ENCODE results near the gene SMPD2. TPM values are rescaled to one million over a fixed set of nuclear protein-coding genes. Genes with fewer than 3 reads are reported as not detected.

The SMPD2 gene
- polyA plus RNA-seq, 1 experiment: 4.5 TPM

- peak; percentile 61 for DNase-seq (ENCODE audit: low read depth, low spot score)
- TF ChIP-seq CTCF (IDR thresholded peaks at IDR 0.05; ENCODE audit: low read depth, low read length): no peak
- H3K4me3 ChIP-seq (ENCODE audit: low read depth, low read length): peak within 1 kb of the TSS; percentile 63
- peaks cover 9% of the 10 kb centered on the region for H3K27me3 ChIP-seq (ENCODE audit: control insufficient read depth, insufficient read depth, low read length)
- no peaks in the 10 kb centered on the region; the same call in 1 of the 2 replicates for H3K9me3 ChIP-seq (ENCODE audit: control insufficient read depth, insufficient read depth, low read length)
- no peak within 1 kb of the TSS for H3K27ac ChIP-seq (ENCODE audit: low read depth, low read length)
- ChIA-PET POLR2A (interaction anchor here (1.0 to 1.3 kb wide), 2 partner anchors 42 to 101 kb away, joined by 4 to 5 read pairs; partner anchors contain the start of gene CD164), CTCF (interaction anchor here (0.8 to 0.9 kb wide), 2 partner anchors 9 to 100 kb away, joined by 3 read pairs; no protein-coding TSS in a partner anchor)
These were observed 42.6 kb downstream of the SMPD2 start, which contains the start of gene ZBTB24 for GRCh38 chr6:109482905-109483734. Gene ZBTB24 (minus strand): TSS chr6:109483219. CDS start chr6:109482026, 1,193 bp downstream.

- POLR2A ChIA-PET: no interaction called here
These were observed 43.2 kb downstream of the SMPD2 start for GRCh38 chr6:109483735-109484057.

GRCh38 chr6:109484122-109484521 is 43.6 kb downstream of the SMPD2 start:
- ChIA-PET CTCF (interaction anchor here (0.6 kb wide), 1 partner anchor 1434 kb away, joined by 4 read pairs; no protein-coding TSS in a partner anchor), POLR2A (no interaction called here)
- Histone ChIP-seq H3K9me3 (ENCODE audit: control insufficient read depth, insufficient read depth, low read length) (no peaks in the 10 kb centered on the region; the same call in 1 of the 2 replicates), H3K27me3 (ENCODE audit: control insufficient read depth, insufficient read depth, low read length) (peaks cover 9% of the 10 kb centered on the region), H3K4me3 (ENCODE audit: low read depth, low read length) (no peak overlapping the region; the same call in 1 of the 2 replicates), H3K27ac (ENCODE audit: low read depth, low read length) (no peak overlapping the region)
- no peak for TF ChIP-seq CTCF (IDR thresholded peaks at IDR 0.05; ENCODE audit: low read depth, low read length)
- no peak for DNase-seq (ENCODE audit: low read depth, low spot score)

More at GRCh38 chr6:109483735-109484057, 43.2 kb downstream of the SMPD2 start:
- H3K27me3 ChIP-seq (ENCODE audit: control insufficient read depth, insufficient read depth, low read length): peaks cover 9% of the 10 kb centered on the region
- no peak overlapping the region for H3K27ac ChIP-seq (ENCODE audit: low read depth, low read length)
- no peak for DNase-seq (ENCODE audit: low read depth, low spot score)
- CTCF ChIA-PET: no interaction called here
- no peak for TF ChIP-seq CTCF (IDR thresholded peaks at IDR 0.05; ENCODE audit: low read depth, low read length)
- H3K4me3 ChIP-seq (ENCODE audit: low read depth, low read length): peak overlapping the region; percentile 63
- H3K9me3 ChIP-seq (ENCODE audit: control insufficient read depth, insufficient read depth, low read length): no peaks in the 10 kb centered on the region; the same call in 1 of the 2 replicates

GRCh38 chr6:109485266-109485935 is 44.9 kb downstream of the SMPD2 start:
- no peak for TF ChIP-seq CTCF (IDR thresholded peaks at IDR 0.05; ENCODE audit: low read depth, low read length)
- POLR2A ChIA-PET: no interaction called here
- CTCF ChIA-PET: interaction anchor here (0.6 kb wide), 1 partner anchor 1122 kb away, joined by 4 read pairs; no protein-coding TSS in a partner anchor

More at GRCh38 chr6:109485266-109485935, 44.9 kb downstream of the SMPD2 start:
- H3K27me3 ChIP-seq (ENCODE audit: control insufficient read depth, insufficient read depth, low read length): peaks cover 9% of the 10 kb centered on the region
- H3K9me3 ChIP-seq (ENCODE audit: control insufficient read depth, insufficient read depth, low read length): no peaks in the 10 kb centered on the region; the same call in 1 of the 2 replicates
- no peak for DNase-seq (ENCODE audit: low read depth, low spot score)
- no peak overlapping the region for H3K4me3 ChIP-seq (ENCODE audit: low read depth, low read length)
- H3K27ac ChIP-seq (ENCODE audit: low read depth, low read length): no peak overlapping the region
